OCI-LY3 (cell line): ENCODE results near the gene MBOAT7.
"Not testable (repeated sequence)": the region's sequence is repeated elsewhere in the genome, so short reads cannot be mapped to it uniquely, and the experiment has no call there.

Source experiments
- CTCF ChIP-seq: fragments of 200-600, 300-600 bp; sonication (generic); IDR thresholded peaks from 2 replicates; pipeline ENCODE4 v1.5.1; 2014; ENCODE audit warnings: antibody characterized with exemption, low read length, low read depth
- EZH2phosphoT487 ChIP-seq: fragments of 200-600 bp; shearing (Covaris generic); IDR thresholded peaks from 2 replicates; pipeline ENCODE4 v1.6.1; 2018; ENCODE audit warnings: antibody characterized with exemption, mixed run types, low read depth

- not testable (repeated sequence) for TF ChIP-seq CTCF, EZH2phosphoT487
Measured at GRCh38 chr19:54194463-54194862, 5.1 kb upstream of the MBOAT7 start.
